Suppressor macrophage (primary cell): ENCODE measurements around the gene DPPA2.

ENCODE experiments used
- DNase-seq, 4 experiments: peaks; one replicate each; pipeline ENCODE4 v3.0.0-alpha.2; 2020 to 2022

DPPA2 gene

GRCh38 chr3:109325109-109325508, 8.8 kb upstream of the DPPA2 start:
- DNase-seq = no peak

- no peak for DNase-seq
Observed at GRCh38 chr3:109313061-109313460, 3.3 kb downstream of the DPPA2 start.

- DNase-seq = no peak
Observed at GRCh38 chr3:109297496-109297895, 18.8 kb downstream of the DPPA2 start.

GRCh38 chr3:109284071-109284470, 32.2 kb downstream of the DPPA2 start:
- DNase-seq = no peak

- no peak for DNase-seq
Observed at GRCh38 chr3:109278546-109278945, 37.8 kb downstream of the DPPA2 start.

- no peak for DNase-seq
Observed at GRCh38 chr3:109278141-109278540, 38.2 kb downstream of the DPPA2 start.

- DNase-seq = peak; percentile 19 to 55 (median 34)
Observed at GRCh38 chr3:109275702-109276293, 40.5 kb downstream of the DPPA2 start.

GRCh38 chr3:109270779-109271178, 45.5 kb downstream of the DPPA2 start:
- DNase-seq = no peak

GRCh38 chr3:109269577-109270275, 46.6 kb downstream of the DPPA2 start:
- DNase-seq = peak in 3 of 4 experiments; percentile 17 to 50 (median 21)

- no peak for DNase-seq
Observed at GRCh38 chr3:109268181-109268580, 48.1 kb downstream of the DPPA2 start.

- DNase-seq = no peak
Observed at GRCh38 chr3:109265295-109265694, 51.0 kb downstream of the DPPA2 start.

- peak in 2 of 4 experiments; percentile 7 to 17 for DNase-seq
Observed at GRCh38 chr3:109257269-109257668, 59.0 kb downstream of the DPPA2 start.

- no peak for DNase-seq
Observed at GRCh38 chr3:109254770-109255169, 61.5 kb downstream of the DPPA2 start.

GRCh38 chr3:109252641-109253040, 63.7 kb downstream of the DPPA2 start:
- no peak for DNase-seq
